Stimulated activated CD4-positive, alpha-beta T cell treated with anti-CD3 and anti-CD28 coated beads, Interleukin-4, amount 100 ng/mL, for 4 hours (primary cell): ENCODE results near the gene CLIC6.

Source experiments
- DNase-seq, 2 experiments: peaks; one replicate each; pipeline ENCODE4 v3.0.0-alpha.2; 2020

CLIC6 gene

DNA sequence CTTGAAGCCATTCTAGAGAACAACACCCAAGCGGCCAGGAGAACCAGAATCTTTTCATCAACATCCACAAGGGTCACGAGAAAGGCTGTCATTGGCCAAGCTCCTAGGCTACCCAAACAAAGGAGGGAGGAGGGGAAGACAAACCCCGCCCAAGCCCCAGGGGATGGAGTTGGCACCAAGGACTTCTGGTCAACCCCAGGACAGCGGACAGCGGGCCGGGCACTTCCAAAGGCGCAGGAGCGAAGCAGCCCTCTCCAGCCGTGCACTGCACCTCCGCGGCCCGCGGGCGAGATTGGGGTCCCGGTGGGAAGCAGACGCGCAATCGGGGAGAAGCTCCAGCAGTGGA lies at the start of gene CLIC6:
TSS of gene CLIC6 (plus strand) at position 192 of the 346 bp plus-strand sequence. CDS start 395 bp downstream, outside the sequence.
- no peak for DNase-seq

DNA sequence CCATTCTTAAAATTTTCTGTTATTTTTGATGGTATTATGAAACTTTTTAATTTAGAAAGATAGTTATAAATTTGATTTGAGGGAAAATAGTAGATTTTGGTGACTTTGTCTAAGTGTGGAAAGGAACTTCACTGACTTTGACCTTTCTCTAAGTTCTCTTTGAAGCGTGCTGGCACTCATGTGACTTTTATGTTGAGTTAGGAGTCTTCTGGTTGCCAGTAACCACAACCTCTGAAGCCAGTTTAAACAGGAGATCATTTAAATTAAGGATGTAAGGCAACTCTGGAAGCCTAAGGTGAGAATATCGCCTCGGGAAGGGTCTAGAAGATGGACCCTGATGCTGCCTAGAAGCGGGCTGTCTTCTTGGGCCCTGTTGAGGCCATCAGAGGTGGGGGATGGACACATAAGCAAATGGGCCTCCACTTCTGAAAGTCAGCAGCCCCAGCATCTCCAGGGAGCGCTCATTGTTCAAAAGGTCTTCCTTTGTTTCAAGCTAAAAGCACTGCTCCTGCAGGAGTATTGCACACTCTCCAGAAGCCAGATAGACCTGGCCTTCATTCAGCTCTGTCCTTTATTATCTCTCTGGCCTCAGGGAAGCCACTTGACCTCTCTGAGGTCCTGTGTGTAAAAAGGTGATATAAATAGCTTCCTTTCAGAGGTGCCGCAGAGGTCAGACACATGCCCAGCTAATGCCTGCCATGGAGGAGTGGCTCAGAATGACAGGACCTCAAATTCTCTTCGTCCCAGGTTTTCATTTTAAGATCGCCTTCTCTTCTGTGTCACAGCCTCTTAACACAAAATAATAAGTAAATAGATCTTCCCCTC lies 48.7 kb upstream of the CLIC6 start:
- DNase-seq: no peak

DNA sequence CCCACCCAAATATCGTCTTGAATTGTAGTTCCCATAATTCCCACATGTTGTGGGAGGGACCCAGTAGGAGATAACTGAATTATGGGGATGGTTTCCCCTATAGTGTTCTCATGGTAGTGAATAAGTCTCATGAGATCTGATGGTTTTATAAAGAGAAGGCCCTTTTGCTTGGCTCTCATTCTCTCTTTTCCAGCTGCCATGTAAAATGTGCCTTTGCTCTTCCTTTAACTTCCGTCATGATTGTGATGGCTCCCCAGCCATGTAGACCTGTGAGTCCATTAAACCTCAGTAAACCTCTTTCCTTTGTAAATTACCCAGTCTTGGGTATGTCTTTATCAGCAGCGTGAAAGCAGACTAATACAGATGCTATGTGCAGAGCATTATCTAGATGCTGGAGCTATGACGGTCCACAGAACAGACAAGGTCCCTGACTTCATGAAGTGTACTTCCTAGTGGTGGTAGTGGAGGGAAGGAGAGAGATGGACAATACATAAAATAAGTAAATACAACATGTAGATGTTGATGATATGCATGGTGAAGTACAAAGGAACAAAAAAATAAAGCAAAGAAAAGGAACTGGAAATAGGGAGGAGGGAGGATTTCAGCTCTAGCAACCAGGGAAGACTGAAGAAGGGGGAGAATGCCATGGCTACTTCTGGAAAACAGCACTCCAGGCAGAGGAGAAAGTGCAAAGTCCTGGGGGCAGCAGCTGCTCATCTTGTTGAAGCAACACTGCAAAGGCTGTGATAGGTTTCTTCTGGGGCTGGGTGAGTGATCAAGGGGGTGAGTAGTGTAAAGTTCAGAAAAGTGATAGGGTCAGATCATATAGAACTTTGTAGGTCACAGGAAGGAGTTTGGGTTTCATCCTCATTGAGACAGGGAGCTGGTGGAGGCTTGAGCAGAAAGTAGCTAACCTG lies 47.1 kb upstream of the CLIC6 start:
- no peak for DNase-seq

DNA sequence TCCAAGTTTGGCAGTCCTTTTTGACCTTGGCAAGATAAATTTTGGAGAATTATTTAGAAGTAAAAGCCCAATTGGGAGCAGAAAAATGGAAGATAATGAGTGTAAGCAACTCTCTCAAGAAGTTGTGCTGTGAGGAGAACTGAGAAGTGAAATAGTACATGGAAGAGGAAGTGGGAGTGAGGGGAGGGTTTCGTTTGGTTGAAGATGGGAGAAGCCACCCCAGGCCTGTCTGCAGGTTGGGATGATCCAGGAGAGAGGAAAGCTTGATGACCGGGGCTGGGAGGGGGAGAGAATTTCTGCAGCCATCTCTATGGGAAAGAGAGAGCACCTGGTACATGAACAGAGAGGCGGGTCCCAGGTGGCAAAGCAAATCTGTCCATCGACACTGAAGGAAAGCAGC lies 45.3 kb upstream of the CLIC6 start:
- no peak for DNase-seq

DNA sequence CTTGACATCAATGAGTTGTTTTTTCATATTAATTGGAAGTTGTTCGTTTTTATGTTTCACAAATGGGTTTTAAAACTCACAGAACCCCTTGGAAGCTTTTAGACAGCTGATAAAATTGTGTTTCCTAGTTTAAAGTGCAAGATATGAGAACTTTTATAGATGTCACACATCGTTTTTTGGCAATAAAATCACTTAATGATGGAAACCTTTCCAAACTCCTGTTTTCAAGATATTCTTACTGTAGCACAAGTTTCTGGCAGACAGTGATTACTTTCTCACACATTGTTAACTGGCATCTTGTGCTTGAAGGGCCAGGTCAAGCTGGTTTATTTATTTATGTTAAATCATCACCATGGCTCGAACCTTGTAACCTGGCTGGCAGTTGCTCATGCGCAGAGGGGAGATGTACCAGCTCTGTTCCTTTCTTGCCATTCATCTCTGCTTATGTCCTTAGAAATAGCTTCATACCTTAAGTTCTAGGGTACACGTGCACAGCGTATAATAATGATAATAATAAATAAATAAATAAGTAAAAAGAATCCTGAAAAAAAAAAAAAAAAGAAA lies 43.7 kb upstream of the CLIC6 start:
- DNase-seq: no peak

DNA sequence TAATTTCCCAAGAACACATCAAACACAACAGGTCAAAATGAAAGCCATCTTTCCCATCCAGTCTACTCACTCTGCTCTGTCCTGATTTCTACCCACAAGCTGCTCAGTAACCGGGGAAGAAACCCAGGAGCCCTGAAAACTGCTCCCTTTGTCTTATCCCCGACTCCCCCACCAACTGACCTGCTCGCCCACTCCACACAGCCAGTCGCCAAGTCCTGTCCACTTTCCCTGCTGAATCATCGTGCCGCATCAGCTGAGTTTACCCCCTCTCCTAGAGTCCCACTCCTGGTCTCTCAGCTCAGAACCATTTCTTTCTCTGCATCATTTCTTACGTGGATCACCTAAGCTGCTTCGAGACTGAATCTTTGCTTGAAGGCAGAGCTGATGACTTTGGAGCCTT lies 42.7 kb upstream of the CLIC6 start:
- no peak for DNase-seq

DNA sequence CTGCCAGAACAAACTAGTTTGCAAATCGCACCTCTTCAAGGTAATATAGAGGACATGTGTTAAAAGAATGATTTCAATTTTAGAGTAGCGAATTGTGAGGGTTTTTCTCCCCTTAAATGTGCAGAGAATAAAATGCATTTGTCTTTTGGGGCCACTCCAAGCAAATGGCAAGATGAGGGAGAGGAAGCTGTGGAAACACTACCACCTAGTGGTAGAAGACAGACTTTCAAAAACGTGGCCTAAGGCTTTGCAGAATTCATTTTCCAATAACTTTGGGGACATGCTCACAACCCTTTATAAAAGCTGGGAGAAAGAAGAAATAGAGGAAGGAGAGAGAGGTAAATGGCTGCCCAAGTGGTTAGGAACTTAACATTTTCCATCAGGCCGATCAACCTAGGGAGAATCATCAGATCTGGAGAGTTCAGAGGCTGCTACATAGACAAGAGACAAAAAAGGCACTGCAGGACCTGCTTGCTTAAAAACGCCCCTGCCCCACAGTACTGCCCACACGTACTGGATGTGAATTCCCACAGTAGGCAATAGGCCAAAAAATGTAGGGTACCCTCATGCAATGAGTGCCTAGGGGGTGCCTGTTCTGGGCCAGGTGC lies 38.2 kb upstream of the CLIC6 start:
- peak in 1 of 2 experiments; percentile 11 for DNase-seq

DNA sequence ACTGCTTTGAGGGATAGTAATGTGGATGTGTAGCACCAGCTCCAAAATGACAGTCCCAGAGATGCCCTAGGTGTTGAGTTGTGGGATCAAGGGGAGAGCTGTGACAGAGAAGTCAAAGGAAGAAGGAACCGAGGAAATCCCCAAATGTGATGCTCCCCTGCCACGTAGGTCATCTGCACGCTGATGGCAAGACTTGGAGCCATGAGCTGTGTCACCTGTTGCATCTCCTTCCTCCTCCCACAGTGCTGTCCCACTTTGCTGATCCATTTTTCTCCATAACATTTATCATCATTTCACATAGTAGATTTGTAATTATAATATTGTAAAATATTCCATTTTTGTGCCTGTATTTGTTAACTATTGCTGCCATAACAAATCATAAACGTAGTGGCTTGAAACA lies 36.3 kb upstream of the CLIC6 start:
- DNase-seq: no peak

DNA sequence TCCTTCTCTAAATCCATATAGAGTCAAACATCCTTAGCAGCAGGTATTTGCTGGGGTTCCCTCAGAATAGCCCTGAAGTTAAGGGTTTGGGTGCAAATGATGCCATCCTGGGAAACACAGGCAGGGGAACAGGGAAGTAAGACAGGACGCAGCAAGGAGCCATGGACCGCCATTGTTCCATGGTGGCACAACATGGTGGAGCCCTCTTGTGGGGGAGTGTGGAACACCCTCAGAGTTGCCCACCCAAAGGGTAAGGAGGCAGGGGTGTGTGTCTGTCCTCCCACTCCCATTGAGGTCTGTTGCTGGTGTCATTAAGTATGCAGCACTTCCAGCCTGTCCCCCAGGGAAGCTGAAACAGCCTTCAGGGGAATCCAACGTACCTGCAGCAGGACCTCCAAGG lies 33.5 kb upstream of the CLIC6 start:
- DNase-seq: no peak

DNA sequence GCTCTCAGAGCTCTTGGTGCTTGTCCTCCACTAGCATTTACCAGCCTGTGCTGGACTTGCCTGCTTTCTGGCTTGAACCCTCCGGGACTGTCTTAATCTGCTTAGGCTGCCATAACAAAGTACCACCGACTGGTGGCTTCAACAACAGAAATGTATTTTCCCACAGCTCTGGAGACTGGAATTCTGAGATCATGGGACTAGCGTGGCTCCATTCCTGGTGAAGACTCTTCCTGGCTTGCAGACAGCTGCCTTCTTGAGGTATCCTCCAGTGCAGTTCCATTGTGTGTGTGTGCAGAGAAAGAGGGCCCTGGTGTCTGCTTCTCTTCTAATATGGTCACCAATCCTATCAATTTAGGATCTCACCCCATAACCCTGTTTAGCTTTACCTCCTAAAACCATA lies 31.8 kb upstream of the CLIC6 start:
- DNase-seq: no peak

DNA sequence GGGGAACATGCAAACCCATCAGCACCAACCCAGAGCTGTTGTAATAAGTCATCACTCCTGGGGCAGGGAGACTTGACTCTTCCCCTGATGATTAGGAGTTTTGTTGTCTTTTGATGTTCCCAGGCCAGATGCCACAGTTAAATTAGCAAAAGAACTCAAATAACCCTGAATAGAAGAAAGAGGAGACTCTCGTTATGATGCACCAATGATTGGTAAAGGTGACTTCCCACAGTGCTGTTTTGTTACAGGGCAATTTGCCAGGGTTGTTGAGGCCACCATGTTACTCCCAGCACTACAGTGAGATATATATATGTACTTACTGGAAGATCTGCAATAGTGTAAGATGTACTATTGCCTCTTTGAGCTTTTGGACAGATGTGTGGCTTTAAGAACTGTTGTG lies 29.5 kb upstream of the CLIC6 start:
- DNase-seq: no peak

DNA sequence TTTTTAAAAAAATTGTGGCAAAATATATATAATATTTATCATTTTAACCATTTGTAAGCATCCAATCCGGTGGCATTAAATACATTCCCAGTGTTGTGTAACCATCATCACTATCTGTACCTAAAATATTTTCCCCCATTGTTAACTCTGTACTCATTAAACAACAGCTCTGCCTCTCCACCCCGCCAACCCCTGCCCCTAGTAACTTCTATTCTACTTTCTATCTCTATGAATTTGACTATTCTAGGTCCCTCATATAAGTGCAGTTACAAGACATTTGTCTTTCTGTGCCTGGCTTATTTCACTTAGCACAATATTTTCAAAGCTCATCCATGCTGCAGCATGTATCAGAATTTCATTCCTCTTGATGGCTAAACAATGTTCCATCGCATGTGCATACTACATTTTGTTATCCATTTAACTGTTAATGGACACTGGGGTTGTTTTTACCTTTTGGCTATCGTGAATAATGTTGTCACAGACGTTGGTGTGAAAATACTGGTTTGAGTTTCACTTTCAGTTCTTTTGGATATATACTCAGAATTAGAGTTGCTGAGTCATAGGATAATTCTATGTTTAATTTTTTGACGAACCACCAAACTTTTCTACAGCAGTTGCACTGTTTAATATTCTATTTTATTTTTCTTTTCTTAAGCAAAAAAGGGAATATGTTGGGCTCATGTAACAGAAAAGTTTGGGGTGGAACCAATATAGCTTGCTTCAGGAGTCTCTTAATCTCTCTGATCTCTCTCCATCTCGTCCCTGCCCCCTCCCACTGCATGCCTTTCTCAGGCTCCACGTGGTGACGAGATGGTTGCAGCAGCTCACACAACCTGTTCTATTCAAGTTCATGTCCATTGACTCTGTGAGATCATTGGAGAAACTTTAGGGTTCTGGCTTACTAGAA lies 28.7 kb upstream of the CLIC6 start:
- peak; percentile 27 to 54 for DNase-seq

DNA sequence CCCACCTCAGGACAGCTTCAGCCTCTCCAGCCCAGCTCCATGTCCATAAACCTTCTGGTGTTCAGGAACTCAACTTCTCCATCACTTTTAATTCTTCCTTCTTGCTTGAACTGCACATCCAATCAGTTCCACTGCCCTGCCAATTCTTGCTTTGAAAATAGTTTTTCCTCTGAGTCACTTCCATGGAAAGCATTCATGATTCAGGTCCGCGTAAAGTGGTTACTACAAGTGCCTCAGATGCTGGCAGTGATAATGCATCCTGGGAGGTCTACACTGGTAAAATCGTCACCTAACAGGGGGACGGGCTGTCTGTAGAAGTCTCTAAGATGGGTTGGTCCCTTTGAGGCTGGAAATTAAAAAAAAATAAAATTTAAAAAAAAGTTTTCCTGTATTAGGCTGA lies 27.9 kb upstream of the CLIC6 start:
- no peak for DNase-seq

DNA sequence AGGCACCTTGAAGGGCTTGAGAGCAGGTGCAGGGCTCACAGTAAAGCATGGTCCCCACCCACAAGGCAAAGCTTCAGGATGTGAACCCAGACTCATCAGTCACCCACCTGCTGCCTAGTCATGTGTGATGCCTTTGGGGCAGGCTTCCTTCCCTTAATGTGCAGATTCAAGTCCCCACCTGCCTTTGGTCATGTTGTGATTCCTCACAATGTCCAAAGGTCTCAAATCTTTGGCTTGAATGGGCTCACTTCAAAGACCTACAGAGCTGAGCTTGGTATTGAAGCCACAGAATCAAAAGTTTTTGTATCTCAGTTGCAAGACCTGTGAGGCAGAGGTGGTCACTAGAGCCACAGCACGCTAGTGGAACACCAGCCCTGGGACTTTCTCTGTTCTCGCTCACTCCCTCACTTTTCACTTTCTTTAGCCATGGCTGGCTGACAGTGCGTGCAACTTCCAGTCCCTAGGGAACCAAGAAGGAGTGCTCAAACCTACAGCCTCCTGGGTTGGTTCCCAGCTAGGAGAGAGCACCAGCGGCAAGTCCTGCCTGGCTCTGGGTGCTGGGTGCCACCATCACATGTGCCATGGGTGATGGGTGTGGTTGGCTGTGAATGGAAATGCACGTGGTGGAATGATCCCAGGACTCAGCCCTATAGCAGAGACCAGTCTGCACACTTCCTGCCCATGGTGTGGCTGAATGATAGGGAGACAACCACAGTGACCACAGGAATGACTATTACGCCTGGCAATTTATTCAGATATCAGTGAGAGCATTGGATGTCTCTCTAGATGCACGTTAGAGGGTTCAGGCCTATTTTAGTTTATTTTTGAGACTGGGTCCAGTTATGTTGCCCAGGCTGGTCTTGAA lies 26.4 kb upstream of the CLIC6 start:
- no peak for DNase-seq

DNA sequence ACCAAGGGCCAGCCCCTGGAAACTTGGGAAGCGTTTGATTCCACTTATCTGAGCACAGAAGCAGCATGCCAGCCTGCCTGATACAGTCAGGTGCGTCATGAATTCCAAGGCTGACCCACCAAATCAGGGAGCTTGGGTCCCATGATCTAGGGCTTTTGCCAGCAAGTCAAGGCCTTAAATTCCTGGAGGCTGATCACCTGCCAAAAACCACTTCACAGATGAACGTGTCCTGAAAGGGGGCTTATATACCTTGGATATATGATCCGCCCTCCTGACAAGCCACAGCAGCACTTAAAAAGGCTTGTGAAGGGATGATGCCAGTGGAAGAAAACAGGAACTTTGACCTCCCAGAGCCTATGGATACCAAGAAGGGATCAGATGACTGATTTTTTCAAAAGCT lies 24.0 kb upstream of the CLIC6 start:
- DNase-seq: no peak

DNA sequence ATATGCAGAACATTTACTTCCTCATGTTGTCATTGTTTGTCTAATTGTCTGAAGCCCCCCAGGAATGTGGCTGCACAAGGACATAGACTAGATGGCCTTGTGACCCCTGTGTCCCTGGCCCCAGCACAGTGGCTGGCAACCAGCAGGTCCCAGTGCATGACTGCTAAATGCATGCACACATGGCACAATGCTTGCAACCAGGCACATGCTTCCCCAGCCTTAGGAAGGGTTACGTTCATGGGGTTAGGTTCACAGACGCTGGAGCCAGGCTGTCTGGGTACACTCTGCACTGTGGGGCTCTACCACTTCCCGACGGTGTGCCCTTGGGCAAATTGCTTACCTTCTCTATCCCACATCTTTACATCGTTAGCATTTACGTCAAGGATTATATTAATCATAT lies 21.2 kb upstream of the CLIC6 start:
- no peak for DNase-seq

DNA sequence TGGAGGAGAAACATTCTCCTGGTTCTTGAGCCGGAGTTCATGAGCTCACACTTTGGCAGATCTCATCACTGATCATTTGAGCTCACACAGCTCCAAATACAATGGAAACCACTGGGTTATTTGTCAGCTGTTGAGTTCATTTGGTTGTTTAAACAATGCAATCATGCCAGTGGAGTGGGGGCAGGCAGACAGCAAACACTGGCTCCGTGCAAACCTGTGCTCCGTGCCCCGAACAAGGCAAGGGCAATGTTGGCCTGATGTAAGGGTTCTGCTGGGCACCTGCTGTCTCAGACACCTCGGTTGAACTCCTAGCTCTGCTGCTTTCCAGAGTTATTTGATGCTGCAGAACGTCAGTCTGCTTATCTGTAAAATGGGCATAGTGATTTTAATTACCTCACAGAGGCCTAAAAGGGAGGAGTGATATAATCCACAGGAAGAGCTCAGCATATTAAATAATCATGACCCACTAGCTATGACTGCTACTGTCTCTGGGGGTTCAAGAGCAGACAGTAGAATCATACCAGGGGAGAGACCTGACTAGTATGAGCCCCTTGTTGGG lies 20.0 kb upstream of the CLIC6 start:
- DNase-seq: no peak

DNA sequence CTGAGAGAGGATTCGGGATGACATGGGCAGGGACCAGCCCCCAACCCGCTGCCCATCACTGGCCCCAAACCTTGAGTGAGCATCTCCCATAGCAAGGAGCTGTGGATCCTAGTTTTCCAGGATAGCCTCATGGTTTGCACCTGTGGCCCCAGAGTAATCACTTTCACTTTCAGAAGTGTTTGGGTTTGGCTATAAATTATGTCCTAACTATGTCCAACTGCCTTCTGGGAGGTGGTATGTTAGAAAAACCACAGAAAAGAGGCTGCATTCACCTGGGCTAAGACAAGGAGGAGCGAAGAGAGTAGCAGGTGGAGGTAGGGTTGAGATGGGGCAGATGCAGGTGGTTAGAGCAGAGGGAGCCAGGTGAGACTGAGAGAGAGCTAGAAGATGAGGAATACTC lies 19.4 kb upstream of the CLIC6 start:
- DNase-seq: no peak

DNA sequence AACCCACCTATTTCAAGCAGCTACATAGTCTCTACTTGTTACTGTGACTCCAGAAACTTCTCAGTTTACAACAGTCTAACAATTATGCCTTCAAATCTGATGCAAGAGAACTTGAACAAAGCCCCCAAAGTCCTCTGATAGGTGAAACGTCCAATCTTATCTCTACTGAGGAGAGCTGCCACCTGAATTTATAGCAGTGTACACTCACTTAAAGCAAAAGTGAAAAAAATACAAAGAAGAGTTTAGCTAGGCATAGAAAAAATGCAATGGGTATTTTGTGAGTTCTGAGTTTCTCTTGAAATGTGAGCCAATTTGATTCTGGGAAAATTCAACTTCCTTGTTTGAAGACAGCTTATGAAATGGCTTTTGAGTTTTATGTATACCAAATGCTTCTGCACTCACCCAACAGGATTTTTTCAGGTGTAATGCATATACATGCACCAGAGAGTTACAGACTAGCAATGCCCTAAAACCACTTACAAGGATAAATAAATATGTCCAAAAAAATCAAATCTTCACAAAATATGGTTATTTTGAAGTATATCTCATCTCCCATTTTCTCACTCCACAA lies 17.8 kb upstream of the CLIC6 start:
- DNase-seq: no peak

DNA sequence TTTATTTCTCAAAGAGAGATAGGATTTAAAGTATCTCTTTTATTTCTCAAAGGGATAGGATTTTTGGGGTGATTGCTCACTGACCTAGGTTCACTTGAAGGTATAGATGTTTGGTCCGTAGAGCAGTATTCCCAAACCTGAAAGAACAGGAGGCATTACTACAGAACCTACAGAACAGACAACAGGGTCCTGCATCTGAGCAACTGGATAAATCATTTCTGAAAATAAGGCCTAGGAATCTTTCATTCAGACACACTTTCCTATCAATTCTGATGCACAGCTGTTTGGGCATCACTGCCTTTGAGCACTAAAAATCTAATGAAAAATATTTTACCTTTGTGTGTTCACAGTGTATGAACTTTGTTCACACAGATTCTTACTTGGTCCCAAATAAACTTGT lies 17.2 kb upstream of the CLIC6 start:
- no peak for DNase-seq

DNA sequence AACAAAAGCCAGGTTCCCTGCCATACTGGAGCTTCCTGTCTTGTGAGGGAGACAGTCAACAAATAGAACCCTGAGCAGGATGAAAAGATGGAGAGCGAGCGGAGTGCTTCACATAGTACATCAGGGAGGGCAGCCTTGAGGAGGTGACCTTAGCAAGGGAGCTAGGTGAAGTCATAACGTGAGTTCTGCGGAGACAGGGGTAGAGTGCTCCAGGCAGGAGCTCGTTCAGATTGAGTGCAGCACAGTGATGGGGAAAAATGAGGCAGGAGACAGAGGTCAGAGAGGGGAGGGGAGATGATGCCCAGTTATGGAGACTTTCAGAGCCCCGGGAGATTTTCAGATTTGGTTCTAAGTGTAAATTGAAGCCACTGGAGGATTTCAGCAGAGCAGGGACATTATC lies 15.3 kb upstream of the CLIC6 start:
- DNase-seq: no peak
